ENCODE data around the gene TFIP11.

DNA sequence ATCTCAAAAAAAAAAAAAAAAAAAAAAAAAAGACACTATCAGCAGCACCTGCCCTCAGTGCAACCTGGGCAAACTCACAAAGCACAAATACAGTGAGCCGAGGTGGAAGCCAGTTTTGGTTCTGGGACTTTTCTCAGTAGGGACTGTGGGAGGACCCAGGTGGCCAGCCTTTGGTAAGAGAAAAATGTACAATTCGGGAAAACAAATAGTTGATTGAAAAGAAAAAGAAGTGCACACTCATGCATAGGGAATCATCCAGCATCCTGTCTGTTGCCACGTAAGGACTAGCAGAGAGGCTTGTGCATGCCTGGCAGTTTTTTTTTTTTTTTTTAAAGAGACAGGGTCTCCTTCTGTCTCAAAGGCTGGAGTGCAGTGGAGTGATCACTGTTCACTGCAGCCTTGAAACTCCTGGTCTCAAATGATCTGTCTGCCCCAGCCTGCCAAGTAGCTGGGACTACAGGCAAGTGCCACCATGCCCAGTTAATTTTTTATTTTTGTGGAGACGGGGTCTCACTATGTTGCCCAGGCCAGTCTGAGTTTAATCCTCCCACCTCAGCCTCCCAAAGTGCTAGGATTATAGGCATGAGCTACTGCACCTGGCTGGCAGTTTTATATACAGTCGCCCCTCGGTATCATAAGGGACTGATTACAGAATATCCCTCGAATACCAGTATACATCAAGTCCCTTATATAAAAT lies 40.9 kb upstream of the TFIP11 start:
- TF ChIP-seq, protein P1, sequence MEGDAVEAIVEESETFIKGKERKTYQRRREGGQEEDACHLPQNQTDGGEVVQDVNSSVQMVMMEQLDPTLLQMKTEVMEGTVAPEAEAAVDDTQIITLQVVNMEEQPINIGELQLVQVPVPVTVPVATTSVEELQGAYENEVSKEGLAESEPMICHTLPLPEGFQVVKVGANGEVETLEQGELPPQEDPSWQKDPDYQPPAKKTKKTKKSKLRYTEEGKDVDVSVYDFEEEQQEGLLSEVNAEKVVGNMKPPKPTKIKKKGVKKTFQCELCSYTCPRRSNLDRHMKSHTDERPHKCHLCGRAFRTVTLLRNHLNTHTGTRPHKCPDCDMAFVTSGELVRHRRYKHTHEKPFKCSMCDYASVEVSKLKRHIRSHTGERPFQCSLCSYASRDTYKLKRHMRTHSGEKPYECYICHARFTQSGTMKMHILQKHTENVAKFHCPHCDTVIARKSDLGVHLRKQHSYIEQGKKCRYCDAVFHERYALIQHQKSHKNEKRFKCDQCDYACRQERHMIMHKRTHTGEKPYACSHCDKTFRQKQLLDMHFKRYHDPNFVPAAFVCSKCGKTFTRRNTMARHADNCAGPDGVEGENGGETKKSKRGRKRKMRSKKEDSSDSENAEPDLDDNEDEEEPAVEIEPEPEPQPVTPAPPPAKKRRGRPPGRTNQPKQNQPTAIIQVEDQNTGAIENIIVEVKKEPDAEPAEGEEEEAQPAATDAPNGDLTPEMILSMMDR (IDR thresholded peaks at IDR 0.05; ENCODE audit: low read length), result no peak
- no peak for TF ChIP-seq EZH2 (IDR thresholded peaks at IDR 0.05; ENCODE audit: borderline replicate concordance, low read length)
